ENCODE results near the gene SEPTIN2.
"Not testable (repeated sequence)": the region's sequence is repeated elsewhere in the genome, so short reads cannot be mapped to it uniquely, and the experiment has no call there.

The SEPTIN2 gene

GRCh38 chr2:241315879-241316631, at the start of gene SEPTIN2:
Gene SEPTIN2 (plus strand): TSS chr2:241315925. CDS start chr2:241324233, 8,308 bp downstream.
- peak in 1 of 2 experiments; percentile 57 for DNase-seq

DNA sequence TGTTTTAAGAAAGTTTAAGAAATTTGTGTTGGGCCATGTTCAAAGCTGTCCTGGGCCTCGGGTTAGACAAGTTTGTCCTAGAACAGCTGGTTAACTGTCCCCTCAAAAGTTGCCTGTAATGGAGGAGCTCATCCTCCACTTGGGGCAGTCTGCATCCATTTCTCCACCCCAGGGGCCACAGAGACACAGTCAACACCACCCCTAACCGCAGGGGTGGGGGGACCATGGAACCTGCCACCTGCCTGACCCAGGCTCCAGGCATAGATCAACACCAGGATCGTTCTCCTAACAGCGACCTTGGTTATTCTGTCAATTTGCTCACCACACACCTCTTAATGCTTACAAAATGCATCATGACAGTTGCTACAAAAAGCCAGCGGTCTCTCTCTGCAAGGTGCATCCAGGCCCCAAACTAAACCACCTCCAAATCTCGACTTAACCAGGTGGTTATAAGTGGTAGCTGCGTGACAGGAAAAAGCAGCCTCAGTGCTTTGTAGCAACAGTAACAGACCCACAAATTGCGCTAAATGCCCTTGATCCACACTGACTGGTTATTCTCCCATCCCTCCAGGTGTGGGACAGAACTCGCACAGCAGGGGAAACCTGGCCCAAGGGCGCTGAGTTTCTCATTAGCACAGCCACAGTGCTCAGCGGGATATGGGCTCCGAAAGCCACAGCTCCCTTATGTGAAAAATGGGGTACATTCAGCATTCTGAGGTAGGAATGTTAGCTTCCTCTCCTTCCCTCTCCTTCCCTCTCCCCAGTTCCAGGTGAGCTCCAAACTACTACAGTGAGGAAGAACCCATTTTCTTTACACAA, 48.3 kb upstream of the SEPTIN2 start:
- no peak for DNase-seq

- no peak for DNase-seq
Observed at GRCh38 chr2:241268306-241268705, 47.4 kb upstream of the SEPTIN2 start.

- DNase-seq = no peak
Observed at GRCh38 chr2:241268716-241269445, 46.8 kb upstream of the SEPTIN2 start.

- no peak for DNase-seq
Observed at GRCh38 chr2:241269707-241270520, 45.8 kb upstream of the SEPTIN2 start.

DNA sequence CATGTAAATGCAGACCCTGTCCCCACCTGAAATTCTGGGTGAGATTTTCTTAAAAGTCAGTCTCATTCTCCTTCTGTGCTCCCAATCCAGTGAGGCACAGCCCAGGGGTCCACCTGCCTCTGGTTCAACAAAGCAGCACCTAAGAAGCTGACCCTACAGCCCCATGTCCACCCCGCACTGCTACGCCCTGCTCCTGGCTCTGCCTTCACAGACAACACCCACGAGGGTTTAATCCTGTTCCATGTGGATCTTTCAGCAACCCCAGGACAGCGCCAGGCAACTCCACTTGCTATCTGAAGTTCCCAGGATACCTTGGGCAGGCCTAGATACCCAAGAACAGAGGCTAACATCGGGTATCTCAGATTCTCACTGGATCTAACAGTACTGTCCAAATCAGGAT, 45.2 kb upstream of the SEPTIN2 start:
- no peak for DNase-seq

GRCh38 chr2:241271706-241272302, 43.9 kb upstream of the SEPTIN2 start:
- peak in 1 of 2 experiments; percentile 35 for DNase-seq

GRCh38 chr2:241272303-241273209, 43.2 kb upstream of the SEPTIN2 start:
- DNase-seq = peak; percentile 28 to 71

GRCh38 chr2:241273210-241274020, 42.3 kb upstream of the SEPTIN2 start:
- DNase-seq = no peak

- no peak for DNase-seq
Observed at GRCh38 chr2:241274127-241274526, 41.6 kb upstream of the SEPTIN2 start.

DNA sequence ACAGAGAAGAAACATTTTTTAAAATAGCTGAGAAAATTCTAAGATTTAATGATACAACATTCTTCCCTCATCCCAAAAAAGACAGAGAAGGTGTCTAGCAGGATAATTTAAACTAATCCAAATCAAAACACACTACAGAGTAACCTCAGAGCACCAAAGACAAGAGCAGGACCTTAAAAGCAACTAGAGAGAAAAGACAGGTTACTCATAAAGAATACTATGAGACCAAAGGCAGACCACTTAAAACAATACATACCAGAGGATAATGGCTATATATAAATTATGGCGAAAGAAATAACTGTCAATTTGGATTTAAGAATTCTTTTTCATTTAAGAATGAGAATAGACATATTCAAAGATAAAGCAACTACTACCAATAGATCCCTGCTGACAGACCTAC, 40.2 kb upstream of the SEPTIN2 start:
- no peak for DNase-seq

- no peak for DNase-seq
Observed at GRCh38 chr2:241275910-241276309, 39.8 kb upstream of the SEPTIN2 start.

DNA sequence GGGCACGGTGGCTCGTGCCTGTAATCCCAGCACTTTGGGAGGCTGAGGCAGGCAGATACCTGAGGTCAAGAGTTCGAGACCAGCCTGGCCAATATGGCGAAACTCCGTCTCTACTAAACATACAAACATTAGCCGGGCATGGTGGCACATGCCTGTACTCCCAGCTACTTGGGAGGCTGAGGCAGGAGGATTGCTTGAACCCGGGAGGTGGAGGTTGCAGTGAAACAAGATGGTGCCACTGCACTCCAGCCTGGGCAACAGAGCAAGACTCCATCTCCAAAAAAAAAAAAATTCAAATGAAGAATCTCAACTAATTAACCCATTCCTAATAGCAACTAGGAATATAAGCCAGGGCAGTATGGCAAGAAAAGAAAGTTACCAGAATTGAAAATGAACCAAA, 37.4 kb upstream of the SEPTIN2 start:
- not testable (repeated sequence) for DNase-seq

GRCh38 chr2:241279413-241279812, 36.3 kb upstream of the SEPTIN2 start:
- DNase-seq = no peak

DNA sequence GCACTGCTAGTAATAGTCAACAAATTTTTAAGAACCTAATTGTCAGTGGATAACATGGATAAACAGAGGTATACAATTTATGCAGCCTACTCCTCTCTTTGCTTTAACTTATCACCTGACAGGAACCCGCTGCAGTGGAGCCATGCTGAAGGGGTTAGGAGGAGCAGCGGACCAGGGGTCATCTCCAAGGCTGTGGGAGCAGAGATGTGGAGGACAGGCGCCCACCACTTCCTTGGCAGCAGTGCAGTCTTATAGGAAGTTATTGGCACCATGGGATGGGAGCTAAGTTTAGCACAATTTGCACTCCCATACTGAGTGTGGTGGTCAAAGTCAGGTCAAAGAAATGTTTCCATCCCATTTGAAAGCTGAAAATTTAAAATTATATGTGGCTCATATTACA, 35.9 kb upstream of the SEPTIN2 start:
- DNase-seq = no peak

- no peak for DNase-seq
Observed at GRCh38 chr2:241280291-241280690, 35.4 kb upstream of the SEPTIN2 start.

DNA sequence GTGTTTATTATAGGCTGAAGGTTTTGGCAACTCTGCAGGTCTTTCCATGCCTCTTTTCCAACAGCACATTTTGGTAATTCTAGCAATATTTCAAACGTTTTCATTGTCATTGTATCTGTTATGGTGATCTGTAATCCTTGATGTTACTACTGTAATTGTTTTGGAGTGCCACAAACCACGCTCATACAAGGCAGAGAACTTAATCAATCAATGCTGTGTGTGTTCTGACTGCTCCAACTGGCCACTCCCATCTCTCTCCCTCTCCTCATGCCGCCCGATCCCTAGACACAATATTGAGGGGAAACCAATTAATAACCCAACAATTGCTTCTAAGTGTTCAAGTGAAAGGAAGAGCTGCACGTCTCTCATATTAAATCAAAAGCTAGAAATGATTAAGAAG, 33.2 kb upstream of the SEPTIN2 start:
- no peak for DNase-seq

DNA sequence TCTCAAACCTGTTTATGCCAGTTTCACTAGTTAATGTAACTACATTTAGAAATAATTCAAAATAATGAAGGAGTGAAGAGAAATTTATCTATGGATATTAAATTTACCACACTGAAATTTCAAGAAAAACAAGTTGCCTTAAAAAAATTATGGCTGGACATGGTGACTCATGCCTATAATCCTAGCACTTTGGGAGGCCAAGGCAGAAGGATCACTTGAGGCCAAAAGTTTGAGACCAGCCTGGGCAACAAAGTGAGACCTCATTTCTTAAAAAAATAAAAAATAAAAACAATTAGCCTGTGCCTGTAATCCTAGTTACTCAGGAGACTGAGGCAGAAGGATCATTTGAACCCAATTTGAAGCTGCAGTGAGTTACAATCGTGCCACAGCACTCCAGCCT, 30.1 kb upstream of the SEPTIN2 start:
- no peak for DNase-seq

GRCh38 chr2:241286348-241287090, 29.2 kb upstream of the SEPTIN2 start:
- DNase-seq = no peak

All from NCI-H446 (cell line).